ENCODE data around the gene LTBP1. TPM values are rescaled to one million over a fixed set of nuclear protein-coding genes. Genes with fewer than 3 reads are reported as not detected.

The LTBP1 gene
- total RNA-seq, 1 donor from 2014 or later = 327 TPM

- peaks cover 8% of the 10 kb centered on the region for H3K27me3 Mint-ChIP-seq (ENCODE audit: unreplicated experiment)
- DNase-seq (ENCODE audit: low spot score) = no peak
- H3K9me3 Mint-ChIP-seq (ENCODE audit: unreplicated experiment) = no peaks in the 10 kb centered on the region
- peaks cover 13% of the 10 kb centered on the region for H3K4me1 Mint-ChIP-seq (ENCODE audit: unreplicated experiment)
- TF ChIP-seq, protein P1, sequence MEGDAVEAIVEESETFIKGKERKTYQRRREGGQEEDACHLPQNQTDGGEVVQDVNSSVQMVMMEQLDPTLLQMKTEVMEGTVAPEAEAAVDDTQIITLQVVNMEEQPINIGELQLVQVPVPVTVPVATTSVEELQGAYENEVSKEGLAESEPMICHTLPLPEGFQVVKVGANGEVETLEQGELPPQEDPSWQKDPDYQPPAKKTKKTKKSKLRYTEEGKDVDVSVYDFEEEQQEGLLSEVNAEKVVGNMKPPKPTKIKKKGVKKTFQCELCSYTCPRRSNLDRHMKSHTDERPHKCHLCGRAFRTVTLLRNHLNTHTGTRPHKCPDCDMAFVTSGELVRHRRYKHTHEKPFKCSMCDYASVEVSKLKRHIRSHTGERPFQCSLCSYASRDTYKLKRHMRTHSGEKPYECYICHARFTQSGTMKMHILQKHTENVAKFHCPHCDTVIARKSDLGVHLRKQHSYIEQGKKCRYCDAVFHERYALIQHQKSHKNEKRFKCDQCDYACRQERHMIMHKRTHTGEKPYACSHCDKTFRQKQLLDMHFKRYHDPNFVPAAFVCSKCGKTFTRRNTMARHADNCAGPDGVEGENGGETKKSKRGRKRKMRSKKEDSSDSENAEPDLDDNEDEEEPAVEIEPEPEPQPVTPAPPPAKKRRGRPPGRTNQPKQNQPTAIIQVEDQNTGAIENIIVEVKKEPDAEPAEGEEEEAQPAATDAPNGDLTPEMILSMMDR (IDR thresholded peaks at IDR 0.05; ENCODE audit: unreplicated experiment) = no peak
- peaks cover 28% of the 10 kb centered on the region for H3K36me3 Mint-ChIP-seq (ENCODE audit: low read depth, unreplicated experiment)
- no peak overlapping the region for H3K27ac Mint-ChIP-seq (ENCODE audit: unreplicated experiment)
- H3K4me3 Mint-ChIP-seq (ENCODE audit: unreplicated experiment) = no peak overlapping the region
These were observed 393.5 kb downstream of the LTBP1 start for GRCh38 chr2:33340280-33340679.

DNA sequence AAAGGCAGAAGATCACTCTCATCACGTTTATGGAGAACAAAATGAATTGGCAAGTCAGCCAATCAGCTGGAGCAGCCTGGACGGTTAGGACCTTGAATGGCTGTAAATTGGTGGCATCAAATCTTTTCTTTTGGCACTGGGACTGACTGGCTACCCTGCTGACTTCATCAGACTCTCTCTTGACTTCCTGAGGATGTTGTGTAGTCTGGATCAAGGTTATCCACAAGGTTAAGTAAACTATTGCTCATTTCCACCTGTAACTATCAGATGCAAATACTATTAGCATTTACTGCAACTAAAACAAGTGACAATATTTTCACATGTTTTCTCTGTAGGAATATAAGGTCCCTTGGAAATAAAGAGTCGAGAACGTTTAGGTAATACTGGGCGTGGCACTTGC, 395.4 kb downstream of the LTBP1 start:
- no peak for DNase-seq (ENCODE audit: low spot score)
- Mint-ChIP-seq H3K36me3 (ENCODE audit: low read depth, unreplicated experiment) (peaks cover 28% of the 10 kb centered on the region), H3K4me3 (ENCODE audit: unreplicated experiment) (no peak overlapping the region)

GRCh38 chr2:33342705-33343104, 396.0 kb downstream of the LTBP1 start:
- DNase-seq (ENCODE audit: low spot score) = no peak
- H3K36me3 Mint-ChIP-seq (ENCODE audit: low read depth, unreplicated experiment) = peaks cover 28% of the 10 kb centered on the region
- no peak overlapping the region for H3K27ac Mint-ChIP-seq (ENCODE audit: unreplicated experiment)
- TF ChIP-seq, protein P1 (IDR thresholded peaks at IDR 0.05; ENCODE audit: unreplicated experiment) = no peak
- no peaks in the 10 kb centered on the region for H3K9me3 Mint-ChIP-seq (ENCODE audit: unreplicated experiment)
- peaks cover 13% of the 10 kb centered on the region for H3K4me1 Mint-ChIP-seq (ENCODE audit: unreplicated experiment)
- peaks cover 8% of the 10 kb centered on the region for H3K27me3 Mint-ChIP-seq (ENCODE audit: unreplicated experiment)
- no peak overlapping the region for H3K4me3 Mint-ChIP-seq (ENCODE audit: unreplicated experiment)

More for the DNA sequence above, 395.4 kb downstream of the LTBP1 start:
- H3K27me3 Mint-ChIP-seq (ENCODE audit: unreplicated experiment) = peaks cover 8% of the 10 kb centered on the region
- H3K27ac Mint-ChIP-seq (ENCODE audit: unreplicated experiment) = no peak overlapping the region
- H3K9me3 Mint-ChIP-seq (ENCODE audit: unreplicated experiment) = no peaks in the 10 kb centered on the region
- TF ChIP-seq, protein P1 (IDR thresholded peaks at IDR 0.05; ENCODE audit: unreplicated experiment) = no peak
- H3K4me1 Mint-ChIP-seq (ENCODE audit: unreplicated experiment) = peaks cover 13% of the 10 kb centered on the region

DNA sequence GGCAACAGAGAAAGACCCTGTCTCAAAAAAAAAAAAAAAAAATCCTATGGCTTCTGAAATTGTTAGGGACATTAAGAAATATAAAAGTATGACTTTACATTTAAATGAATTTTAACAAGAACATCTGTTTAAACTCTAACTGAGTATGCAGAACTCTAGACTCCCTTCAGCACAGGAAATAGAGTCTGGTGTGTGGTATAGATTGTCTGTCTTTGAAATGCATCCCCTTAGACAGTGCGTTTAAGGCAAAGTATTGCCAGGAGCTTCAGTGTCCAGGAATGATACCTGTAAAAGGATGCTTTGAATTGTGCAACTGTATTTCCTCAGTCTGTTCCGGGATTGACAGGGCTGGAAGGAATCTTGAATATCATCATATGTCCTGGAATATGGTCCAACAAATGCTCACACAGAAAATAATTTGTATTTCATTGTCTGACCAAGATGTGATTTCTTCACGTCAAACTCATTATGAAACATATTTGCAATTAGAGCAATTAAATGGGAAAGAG, 396.7 kb downstream of the LTBP1 start:
- no peaks in the 10 kb centered on the region for H3K9me3 Mint-ChIP-seq (ENCODE audit: unreplicated experiment)
- peaks cover 13% of the 10 kb centered on the region for H3K4me1 Mint-ChIP-seq (ENCODE audit: unreplicated experiment)
- H3K27me3 Mint-ChIP-seq (ENCODE audit: unreplicated experiment) = peaks cover 8% of the 10 kb centered on the region
- H3K4me3 Mint-ChIP-seq (ENCODE audit: unreplicated experiment) = no peak overlapping the region
- DNase-seq (ENCODE audit: low spot score) = no peak
- no peak overlapping the region for H3K27ac Mint-ChIP-seq (ENCODE audit: unreplicated experiment)
- TF ChIP-seq, protein P1 (IDR thresholded peaks at IDR 0.05; ENCODE audit: unreplicated experiment) = no peak
- peaks cover 26% of the 10 kb centered on the region for H3K36me3 Mint-ChIP-seq (ENCODE audit: low read depth, unreplicated experiment)

DNA sequence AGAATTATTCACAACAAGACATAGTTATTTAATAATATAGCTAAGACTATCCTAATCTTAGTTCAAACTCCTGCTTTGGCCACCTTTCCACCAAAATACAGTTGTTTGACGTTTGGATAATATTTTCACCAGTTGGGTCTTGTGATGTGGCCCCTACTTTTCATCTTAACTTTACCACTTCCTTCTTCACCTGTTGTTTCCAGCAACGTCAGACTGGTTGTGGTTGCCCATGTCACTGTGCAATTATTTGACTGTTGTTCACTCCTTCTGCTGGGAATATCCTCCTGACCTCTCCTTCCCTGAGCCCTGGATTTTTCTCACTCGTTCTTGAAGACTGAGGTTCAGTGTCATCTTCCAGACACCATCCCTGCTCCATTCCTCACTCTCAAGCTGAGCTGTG, 397.5 kb downstream of the LTBP1 start:
- H3K9me3 Mint-ChIP-seq (ENCODE audit: unreplicated experiment) = no peaks in the 10 kb centered on the region
- H3K36me3 Mint-ChIP-seq (ENCODE audit: low read depth, unreplicated experiment) = peaks cover 18% of the 10 kb centered on the region
- H3K27ac Mint-ChIP-seq (ENCODE audit: unreplicated experiment) = no peak overlapping the region
- DNase-seq (ENCODE audit: low spot score) = no peak
- peaks cover 13% of the 10 kb centered on the region for H3K4me1 Mint-ChIP-seq (ENCODE audit: unreplicated experiment)
- no peak overlapping the region for H3K4me3 Mint-ChIP-seq (ENCODE audit: unreplicated experiment)
- TF ChIP-seq, protein P1 (IDR thresholded peaks at IDR 0.05; ENCODE audit: unreplicated experiment) = no peak
- peaks cover 10% of the 10 kb centered on the region for H3K27me3 Mint-ChIP-seq (ENCODE audit: unreplicated experiment)
